ENCODE results near the gene UGT1A1. TPM values are rescaled to one million over a fixed set of nuclear protein-coding genes. Genes with fewer than 3 reads are reported as not detected.
A peak's percentile ranks its signal among the peaks of the same experiment; 100 is the strongest.

Gene UGT1A1
- total RNA-seq, 1 experiment from 2014 or later: not detected

DNA sequence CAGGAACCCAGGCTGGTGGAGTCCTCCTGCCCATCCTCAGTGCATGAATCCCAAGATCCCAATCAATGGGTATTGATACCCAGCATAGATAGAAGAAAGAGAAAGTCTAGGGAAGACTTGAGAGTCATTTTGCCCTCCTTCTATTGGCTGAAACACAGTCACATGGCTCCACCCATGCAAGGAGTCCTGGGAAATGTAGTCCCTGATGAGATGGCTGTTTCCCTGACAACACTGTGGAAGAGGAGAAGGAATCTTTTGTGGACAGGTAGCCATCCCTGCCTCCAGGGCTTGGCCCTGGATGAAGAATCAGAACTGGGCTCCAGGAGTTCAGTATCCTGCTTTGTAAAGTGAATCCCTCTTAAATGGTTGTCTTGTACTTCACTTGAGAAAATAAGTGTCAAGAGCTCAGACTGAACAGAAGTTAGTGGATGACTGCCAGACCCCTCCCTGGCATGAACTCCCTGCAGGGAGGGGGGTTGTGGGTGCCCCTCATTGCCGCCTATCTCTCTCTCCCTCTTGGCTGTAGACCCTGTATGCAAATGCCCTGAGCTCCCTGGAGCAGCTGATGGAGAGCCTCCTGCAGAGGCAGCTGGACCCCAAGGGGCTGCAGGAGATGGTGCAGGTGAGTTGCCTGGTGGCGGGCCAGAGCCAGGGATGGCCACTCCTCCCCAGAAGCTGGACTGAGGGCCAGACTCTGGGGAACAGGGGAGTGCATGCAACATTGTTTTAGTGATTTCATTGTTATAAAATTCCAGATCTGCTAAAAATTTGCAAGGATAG lies 54.2 kb downstream of the UGT1A1 start:
- no peaks in the 10 kb centered on the region for H3K36me3 Mint-ChIP-seq (ENCODE audit: insufficient read depth in 1 of 3, low read depth in 3 of 3)
- H2AK5ac ChIP-seq (ENCODE audit: insufficient read length, low read length): no peak overlapping the region
- no peak overlapping the region for H2BK12ac ChIP-seq (ENCODE audit: insufficient read length, low read depth, low read length)
- no peak overlapping the region for H2AFZ ChIP-seq (ENCODE audit: low read length)
- no peak overlapping the region for H2BK15ac ChIP-seq (ENCODE audit: low read depth, low read length)
- no peak overlapping the region for H4K8ac ChIP-seq (replicated peaks; ENCODE audit: insufficient read length, low read depth, low read length)
- H3K79me1 ChIP-seq (ENCODE audit: insufficient read depth, low read depth, low read length, poor library complexity, severe bottlenecking): no peaks in the 10 kb centered on the region
- no peak overlapping the region for H3K4me2 ChIP-seq (ENCODE audit: insufficient read depth, insufficient read length, low read length)
- no peaks in the 10 kb centered on the region for H3K27me3 ChIP-seq (ENCODE audit: insufficient read depth, low read length)
- no peak for TF ChIP-seq CTCF (conservative IDR thresholded peaks at IDR 0.05)
- DNase-seq: peak; percentile 34
- no peaks in the 10 kb centered on the region for H3K23me2 ChIP-seq (ENCODE audit: insufficient read length, low read depth, low read length, poor library complexity, severe bottlenecking)
- H3K4me3 Mint-ChIP-seq: no peak overlapping the region
- H3K14ac ChIP-seq (ENCODE audit: insufficient read depth, low read length): no peak overlapping the region; the same call in 1 of the 2 replicates
- no peak overlapping the region for H2BK20ac ChIP-seq (ENCODE audit: low read depth, low read length, poor library complexity, severe bottlenecking)
- H3T11ph ChIP-seq (ENCODE audit: low read length): no peak overlapping the region
- H3K56ac ChIP-seq (ENCODE audit: insufficient read length, low read depth, low read length): no peak overlapping the region
- no peak overlapping the region for H3K27ac ChIP-seq (ENCODE audit: insufficient read length, low read depth, low read length)
- H3K18ac ChIP-seq (ENCODE audit: insufficient read length, low read depth, low read length): no peak overlapping the region
- H3K9me3 Mint-ChIP-seq: peaks cover 0 to 2% of the 10 kb centered on the region in 2 experiments; a peak in 1 of 5 replicates
- H3K4ac ChIP-seq (ENCODE audit: low read depth, low read length): no peak overlapping the region
- H3K4me1 Mint-ChIP-seq: no peaks in the 10 kb centered on the region
- H4K91ac ChIP-seq (ENCODE audit: insufficient read length, low read depth, low read length): no peak overlapping the region
- H3K23ac ChIP-seq (ENCODE audit: insufficient read length, low read depth, low read length): no peak overlapping the region
- WGBS (ENCODE audit: extremely low coverage, insufficient read length, low lambda C conversion rate): no CpG with 5 or more reads among the region's 2 CpGs
- H4K5ac ChIP-seq (ENCODE audit: insufficient read length, low read depth, low read length): no peak overlapping the region
- no peak overlapping the region for H3K9ac ChIP-seq (ENCODE audit: extremely low read depth, insufficient read length, low read length)
- no peak overlapping the region for H2BK120ac ChIP-seq (ENCODE audit: low read depth, low read length, poor library complexity, severe bottlenecking)
- no peaks in the 10 kb centered on the region for H3K79me2 ChIP-seq (ENCODE audit: insufficient read depth, low read length)
- H3K27me3 Mint-ChIP-seq (ENCODE audit: low read depth): peaks cover 12% of the 10 kb centered on the region
- no peaks in the 10 kb centered on the region for H3K4me1 ChIP-seq (ENCODE audit: insufficient read depth, low read length)
- H3K27ac Mint-ChIP-seq: no peak overlapping the region
- H4K20me1 ChIP-seq (ENCODE audit: control insufficient read depth, insufficient read depth, insufficient read length): no peaks in the 10 kb centered on the region
- no peak overlapping the region for H2BK5ac ChIP-seq (ENCODE audit: insufficient read length, low read length)
- no peaks in the 10 kb centered on the region for H3K9me3 ChIP-seq (ENCODE audit: control insufficient read depth, low read depth, low read length)
